Left cardiac atrium (tissue), 4 donors: ENCODE measurements around the gene NEB. TPM values are rescaled to one million over a fixed set of nuclear protein-coding genes. Genes with fewer than 3 reads are reported as not detected.

Experiments
- ATAC-seq, 2 donors: fragments of 200-7000 bp; cut with Tn5 transposase; one replicate each; pipeline ENCODE4 v1.9.1; 2020; ENCODE audit warnings: mild to moderate bottlenecking in 2 of 2, moderate library complexity in 2 of 2
- DNase-seq: peaks from one replicate; pipeline ENCODE4 v3.0.0-alpha.2; 2020
- intact Hi-C, 2 donors: fragments of 100-400 bp; cut with DNase I; formaldehyde crosslinking; loops; one replicate each; pipeline versions ENCODE4 v1.14.1 to v1.15.1; 2022 to 2023
- total RNA-seq, 2 donors: library from RNA; stranded (reverse); fragmentation: NEBNext Ultra II Directional; extraction: Animal tissue kit (Norgen Biotek cat#: 25700); gene quantifications; one replicate each; pipeline ENCODE4 v1.2.1, GENCODE V29; 2021
- donor health status: DM: no; HTN: yes; CAD: no.
- donor health status: DM: no; HTN: yes; CAD: no; lungs with severe emphysema.
- donor health status: DM: yes; HTN: yes; CAD: no.
- donor health status: Dilated cardiomyopathy.

Gene NEB
- total RNA-seq, 2 donors from 2014 or later, result 24.7 to 30.5 TPM

DNA sequence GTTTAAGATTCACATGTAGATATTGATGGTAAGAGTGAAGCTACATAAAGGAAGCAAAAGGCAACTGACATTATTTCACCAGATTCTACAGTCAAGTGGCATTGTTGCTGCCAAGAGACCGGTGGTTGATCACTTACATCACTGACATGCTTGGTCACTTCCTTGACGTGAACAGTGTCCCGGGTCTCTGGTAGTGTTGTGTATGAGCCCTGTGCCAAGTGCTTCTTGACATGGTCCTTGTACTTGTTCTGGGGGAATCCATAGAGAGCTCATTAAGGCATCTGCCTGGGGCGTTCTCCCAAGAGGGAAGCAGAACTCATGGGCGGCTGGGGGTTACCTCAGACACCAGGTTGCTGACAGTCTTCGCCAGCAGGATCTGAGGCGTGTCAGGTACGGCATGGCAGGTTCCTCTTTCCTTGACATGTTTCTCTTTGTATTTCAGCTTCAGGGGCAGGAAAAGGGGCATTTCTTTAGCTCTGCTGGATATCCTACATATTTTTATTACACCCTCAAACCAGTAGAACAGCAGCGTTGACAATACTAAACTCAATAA, 208.4 kb downstream of the NEB start:
- no peak for DNase-seq
- no peak for ATAC-seq
- intact Hi-C loops, result no loop called here

DNA sequence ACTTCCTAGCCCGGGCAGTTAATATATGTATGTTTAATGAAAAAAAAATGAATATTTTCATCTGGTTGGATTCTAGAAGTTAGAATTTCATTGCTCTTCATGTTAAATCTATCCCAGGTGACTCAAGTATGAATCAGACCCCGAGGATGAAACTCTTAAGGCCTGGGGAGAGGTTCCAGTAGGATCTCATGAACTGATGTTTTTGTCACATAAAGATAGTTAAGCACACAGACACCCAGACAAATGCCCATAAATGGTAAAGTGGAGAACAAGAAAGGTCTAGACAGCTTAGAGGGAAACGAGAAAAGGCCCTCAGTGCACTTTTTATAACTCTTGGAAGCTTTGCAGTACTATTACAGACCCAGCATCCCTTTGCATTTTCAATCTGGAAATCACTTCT, 210.4 kb downstream of the NEB start:
- DNase-seq (no peak), ATAC-seq (no peak)
- intact Hi-C loops, result no loop called here

DNA sequence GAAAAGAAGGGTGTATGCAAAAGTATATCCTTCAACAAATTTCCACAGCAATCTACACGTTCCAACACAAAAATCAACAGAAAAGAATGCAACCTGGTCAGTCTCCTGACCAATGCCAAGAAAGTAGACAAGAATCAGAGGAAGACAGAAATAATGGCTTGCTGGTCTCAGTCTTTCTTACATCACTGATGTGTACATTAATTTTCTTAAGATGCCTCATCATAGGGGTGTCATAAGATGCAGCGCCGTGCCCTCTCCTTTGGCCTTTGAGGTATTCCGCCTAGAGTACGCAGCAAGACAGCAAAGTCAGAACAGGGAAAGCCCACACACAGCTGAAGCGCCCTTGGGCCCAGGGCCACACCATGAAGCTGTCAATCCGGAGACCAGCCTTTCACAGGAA, 211.7 kb downstream of the NEB start:
- ATAC-seq (no peak), DNase-seq (no peak)
- intact Hi-C loops, result no loop called here

DNA sequence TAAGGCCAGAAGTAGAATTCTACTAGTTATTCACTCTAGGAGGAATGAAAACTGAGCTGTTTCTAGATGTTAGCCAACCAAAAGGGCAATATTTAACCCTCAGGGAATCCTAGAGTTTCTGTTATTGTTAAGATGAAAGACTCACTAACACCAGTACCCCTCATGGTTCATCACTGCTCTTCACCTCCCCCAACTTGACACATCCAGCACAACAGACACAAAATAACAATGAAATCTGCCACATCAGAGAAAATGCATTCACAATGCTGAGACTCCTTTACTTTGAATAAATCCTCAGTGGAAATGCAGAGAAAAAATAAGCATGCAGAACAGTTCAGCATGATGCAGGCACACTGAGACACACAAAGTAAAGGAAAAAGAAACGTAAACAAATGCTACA, 213.3 kb downstream of the NEB start:
- no peak for DNase-seq
- no peak for ATAC-seq
- intact Hi-C loops, result no loop called here

DNA sequence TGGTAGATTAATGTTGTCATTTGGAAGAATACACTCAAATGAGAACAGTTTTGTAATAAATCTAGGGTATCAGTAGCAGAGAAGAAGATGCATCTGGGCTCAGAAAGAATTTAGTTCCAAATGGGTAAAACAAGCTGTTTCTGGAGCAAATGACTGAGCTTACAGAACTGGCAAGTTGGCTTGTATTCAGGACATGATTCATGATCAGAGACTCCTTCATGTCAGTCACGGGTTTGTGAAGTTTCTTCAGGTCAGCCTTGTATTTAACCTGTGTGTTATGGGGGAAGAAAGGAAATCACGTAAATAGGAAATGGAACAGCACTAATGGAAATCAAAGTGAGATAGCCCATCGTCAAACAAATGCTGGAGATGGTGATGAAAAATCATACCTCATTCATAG, 215.5 kb downstream of the NEB start:
- no peak for ATAC-seq
- intact Hi-C loops, result no loop called here
- DNase-seq, result no peak

DNA sequence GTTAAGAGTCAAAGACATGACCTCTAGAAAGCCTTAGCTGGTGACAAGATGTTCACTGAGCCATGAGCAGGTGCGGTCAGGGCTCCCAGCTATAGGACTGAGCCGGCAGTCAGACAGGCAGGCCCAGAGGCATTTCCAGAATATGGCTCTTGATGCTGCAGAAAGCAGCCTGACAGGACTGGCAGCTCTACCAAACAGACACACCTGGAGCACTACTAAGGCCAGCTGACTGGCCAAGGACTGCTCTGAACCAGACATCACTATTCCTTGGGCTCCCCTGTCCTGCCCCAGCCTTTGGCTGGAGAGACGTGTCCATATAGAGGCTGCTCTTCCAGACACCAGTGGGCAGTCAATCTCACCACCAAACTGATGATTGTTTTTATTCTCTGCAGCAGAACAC, 225.8 kb downstream of the NEB start:
- DNase-seq, result no peak
- no peak for ATAC-seq

DNA sequence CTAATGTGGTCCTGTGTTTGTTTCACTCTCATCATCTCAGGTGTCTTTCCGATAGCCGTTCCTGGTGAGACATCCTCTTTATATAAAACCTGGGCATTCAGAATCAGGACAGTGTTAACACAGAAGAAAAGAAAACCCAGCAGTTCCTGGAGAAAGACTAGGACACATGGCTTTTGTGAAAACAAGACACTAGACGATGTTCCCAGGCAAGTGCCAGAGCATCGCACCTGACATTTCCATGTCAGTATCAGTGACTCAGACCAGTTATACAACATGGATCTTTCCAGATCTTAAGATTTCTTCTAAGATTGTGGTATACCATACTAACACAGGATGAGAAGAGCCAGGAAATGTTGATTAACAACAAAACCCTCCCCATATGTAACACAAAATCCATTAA, 228.1 kb downstream of the NEB start:
- DNase-seq (no peak), ATAC-seq (no peak)
- intact Hi-C loops, result no loop called here

More for the DNA sequence above, 225.8 kb downstream of the NEB start:
- intact Hi-C loops, result no loop called here

DNA sequence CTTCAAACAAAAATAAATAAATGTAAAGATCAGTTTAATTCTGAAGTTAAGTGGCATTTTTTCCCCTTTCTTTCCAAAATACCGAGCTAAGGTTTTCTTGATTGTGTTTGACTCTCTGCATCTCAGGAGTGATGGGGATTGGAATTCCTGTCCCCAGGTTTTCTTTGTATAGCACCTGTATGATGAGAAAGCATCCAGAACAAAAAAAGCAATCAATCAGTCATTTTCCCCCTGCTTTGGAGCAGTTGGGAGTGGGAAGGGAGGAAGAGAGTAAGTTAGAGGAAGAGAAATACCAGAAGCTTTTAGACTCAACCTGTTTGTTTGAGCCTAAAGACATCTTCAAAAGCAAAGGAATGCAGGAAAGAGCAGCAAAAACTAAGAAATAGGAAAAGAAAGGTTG, 236.1 kb downstream of the NEB start:
- DNase-seq (no peak), ATAC-seq (no peak)
- intact Hi-C loops, result no loop called here

DNA sequence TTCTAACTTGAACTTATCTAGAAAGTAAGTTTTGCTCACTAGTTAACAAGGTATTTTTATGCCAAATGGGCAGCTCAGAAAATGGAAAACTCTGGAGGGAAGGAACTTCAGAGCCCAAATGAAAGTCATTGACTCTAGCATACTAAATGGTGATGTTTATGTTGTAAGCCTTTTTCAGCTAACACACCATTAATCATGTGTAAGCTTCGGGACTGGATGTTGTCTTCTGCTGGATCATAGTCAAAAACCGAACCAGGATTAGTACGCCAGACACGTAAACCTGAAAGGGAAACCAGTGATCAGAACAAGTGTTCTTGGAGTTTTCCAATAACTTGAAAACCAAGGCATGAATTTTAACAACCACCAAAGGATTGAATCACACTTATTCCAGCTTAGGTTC, 242.8 kb downstream of the NEB start:
- DNase-seq, result no peak
- intact Hi-C loops, result no loop called here
- no peak for ATAC-seq

DNA sequence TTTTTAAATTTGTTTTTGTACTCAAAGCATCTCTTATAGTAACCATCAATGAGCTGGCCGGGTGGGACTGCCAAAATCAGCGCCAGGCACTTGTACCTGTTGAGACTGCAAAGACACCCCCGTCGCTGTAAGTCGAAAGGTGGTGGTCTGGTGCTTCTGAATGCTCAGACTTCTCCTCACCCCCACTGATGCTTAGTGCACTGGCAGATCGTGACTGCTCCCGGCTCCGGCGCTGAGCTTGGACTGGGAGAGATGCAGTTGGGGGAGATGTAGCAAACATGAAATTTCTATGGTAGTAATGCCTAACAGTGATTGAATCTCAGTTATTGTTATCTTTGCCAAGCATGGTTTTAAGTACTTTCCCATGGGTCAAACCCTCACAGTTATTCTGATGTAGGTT, 244.0 kb downstream of the NEB start:
- intact Hi-C loops, result no loop called here

DNA sequence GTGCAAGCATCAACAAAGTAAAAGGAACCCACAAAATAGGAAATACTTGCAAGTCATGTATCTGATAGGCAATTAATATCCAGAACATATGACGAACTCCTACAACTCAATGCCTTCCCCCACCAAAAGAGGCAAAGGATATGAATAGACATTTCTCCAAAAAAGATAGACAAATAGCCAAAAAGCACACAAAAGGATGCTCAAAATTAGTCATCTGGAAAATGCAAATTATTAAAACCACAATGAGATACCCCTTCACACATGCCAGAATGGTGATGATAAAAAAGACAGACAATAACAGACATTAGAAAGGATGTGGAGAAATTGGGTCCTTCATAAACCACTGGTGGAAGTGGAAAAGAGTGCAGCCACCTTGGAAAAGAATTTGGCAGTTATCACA, 248.2 kb downstream of the NEB start:
- intact Hi-C loops, result no loop called here
- DNase-seq (no peak), ATAC-seq (no peak)

More for the DNA sequence above, 244.0 kb downstream of the NEB start:
- DNase-seq (no peak), ATAC-seq (no peak)

DNA sequence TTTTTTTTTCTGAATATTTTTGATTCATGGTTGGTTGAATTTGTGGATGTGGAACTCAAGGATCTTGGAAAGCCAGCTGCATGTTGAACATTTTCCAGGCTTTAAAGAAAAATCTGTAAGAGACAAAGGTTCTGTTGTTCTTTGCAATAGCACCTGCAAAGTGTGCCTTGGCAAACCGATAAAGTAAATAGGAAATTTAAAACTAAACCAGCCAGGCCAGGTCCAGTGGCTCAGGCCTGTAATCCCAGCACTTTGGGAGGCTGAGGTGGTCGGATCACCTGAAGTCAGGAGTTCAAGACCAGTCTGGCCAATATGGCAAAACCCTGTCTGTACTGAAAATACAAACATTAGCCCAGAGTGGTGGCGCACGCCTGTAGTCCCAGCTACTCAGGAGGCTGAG, 250.2 kb downstream of the NEB start:
- DNase-seq (no peak), ATAC-seq (no peak)
- intact Hi-C loops, result no loop called here

DNA sequence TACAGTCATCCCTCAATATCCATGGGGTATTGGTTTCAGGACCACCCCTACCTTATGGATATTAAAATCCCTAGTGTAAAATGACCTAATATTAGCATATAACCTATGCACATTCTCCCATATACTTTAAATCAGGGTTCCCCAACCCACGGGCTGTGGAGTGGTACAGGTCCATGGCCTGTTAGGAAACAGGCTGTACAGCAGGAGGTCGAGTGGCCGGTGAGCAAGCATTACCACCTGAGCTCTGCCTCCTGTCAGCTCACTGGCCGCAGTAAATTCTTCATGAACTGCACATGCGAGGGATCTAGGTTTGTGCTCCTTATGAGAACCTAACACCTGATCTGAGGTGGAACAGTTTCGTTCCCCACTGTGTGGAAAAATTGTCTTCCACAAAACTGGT, 250.7 kb downstream of the NEB start:
- no peak for ATAC-seq
- no peak for DNase-seq
- intact Hi-C loops, result no loop called here

DNA sequence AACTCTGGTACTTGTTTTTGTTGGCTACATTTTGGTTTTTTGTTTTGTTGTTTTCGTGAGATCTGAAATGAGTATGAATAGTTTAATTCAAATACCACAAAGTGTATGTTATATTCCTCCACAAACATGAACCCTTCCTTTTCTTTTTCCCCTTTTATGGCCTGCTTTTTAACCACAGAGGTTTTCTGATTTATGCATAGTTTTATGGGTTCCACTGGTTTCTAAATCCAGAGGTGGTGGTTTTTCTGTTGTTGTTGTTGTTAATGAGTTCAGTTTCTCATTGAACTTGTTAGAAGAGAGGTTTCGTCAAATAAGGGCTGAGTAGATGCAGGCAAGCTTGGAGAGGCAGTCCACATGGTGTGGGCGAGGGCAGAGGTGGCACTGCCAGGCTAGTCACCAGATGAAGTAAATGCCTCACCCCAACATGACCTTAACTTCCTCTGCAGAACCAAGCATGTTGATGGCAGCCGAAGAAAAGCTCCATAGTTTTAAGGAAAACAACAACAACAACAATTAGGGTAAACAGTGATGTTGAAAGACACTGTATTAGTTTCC, 252.0 kb downstream of the NEB start:
- intact Hi-C loops, result no loop called here
- ATAC-seq, result no peak
- DNase-seq, result no peak

DNA sequence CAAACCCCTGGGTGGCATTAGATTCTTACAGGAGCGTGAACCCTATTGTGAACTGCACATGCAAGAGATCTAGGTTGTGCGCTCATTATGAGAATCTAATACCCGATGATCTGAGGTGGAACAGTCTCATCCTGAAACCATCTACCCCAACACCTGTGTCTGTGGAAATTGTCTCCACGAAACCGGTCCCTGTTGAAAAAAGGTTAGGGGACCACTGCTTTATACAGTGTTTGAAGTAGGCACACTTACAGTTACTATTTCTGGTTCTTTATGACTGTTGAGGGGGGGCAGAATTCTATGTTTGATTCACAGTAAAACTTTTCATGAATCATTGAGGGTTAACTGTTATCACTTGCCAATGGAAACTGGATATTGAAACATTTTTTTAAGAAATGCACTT, 252.5 kb downstream of the NEB start:
- DNase-seq, result no peak
- intact Hi-C loops, result no loop called here
- ATAC-seq, result no peak

DNA sequence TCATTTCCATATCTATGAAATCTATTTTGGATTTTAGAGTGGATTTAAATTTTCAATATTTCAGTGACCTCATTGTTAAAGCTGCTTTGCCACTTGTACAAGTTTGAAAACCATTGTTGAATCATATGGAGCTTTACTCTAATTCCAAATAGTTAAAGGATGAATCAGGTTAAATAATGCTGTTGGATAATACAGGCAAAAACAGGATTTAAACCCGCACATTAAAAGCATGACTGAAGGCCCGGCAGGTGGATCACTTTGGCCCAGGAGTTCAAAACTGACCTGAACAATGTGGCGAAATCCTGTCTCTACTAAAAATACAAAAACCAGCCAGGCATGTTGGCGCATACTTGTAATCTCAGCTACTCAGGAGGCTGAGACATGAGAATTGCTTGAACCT, 256.3 kb downstream of the NEB start:
- DNase-seq (no peak), ATAC-seq (no peak)
- intact Hi-C loops, result no loop called here

DNA sequence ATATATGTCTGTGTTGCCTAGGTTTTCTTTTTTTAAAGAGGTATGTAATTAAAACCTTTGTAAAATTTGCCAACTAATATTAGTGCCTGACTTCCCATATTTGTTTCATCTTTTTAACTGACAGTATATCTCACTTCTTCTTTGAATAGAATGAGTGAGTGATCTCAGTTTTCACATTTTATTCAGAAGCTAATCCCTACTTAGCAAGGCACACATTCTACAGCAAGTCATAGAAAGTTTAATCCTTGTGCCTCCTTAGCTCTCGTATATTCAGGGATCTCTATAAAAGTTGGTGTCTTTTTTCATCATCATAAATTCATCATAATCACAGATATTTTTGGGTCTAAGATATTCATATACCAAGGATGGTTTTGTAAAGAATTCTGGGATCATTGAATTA, 258.0 kb downstream of the NEB start:
- no peak for DNase-seq

DNA sequence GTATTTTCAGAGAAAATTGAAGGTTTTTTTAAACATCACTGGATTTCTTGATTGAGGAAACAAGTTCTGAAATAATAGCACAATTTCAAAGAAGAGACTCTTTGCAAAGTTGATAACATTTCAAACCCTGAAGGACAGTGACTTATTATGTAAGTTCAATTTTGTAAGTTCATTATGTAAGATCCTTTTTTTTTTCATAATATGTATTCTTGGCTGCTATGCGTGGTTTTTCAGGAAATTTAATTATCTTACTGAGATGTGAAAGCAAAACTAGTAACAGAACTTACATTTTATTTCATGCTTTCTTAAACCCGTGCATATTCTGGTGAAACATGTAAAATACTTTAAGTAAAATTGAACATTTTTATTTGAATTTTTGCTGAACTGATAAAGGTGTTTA, 259.2 kb downstream of the NEB start:
- intact Hi-C loops, result no loop called here
- DNase-seq (no peak), ATAC-seq (no peak)

More for the DNA sequence above, 258.0 kb downstream of the NEB start:
- no peak for ATAC-seq
- intact Hi-C loops, result no loop called here

DNA sequence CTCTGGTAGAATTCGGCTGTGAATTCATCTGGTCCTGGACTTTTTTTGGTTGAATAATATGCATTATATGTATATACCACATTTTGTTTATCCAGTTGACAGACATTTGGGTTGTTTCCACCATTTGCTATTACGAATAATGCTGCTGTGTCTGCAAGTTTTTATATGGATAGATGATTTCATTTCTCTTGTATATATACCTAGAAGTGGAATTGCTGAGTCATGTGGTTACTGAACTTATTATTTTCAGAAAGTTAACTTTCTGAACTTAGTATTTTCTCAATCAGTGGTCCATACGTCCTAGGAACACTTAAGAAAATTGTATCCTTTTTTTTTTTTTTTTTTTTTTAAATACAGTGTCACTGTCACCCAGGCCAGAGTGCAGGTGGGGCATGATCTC, 261.3 kb downstream of the NEB start:
- intact Hi-C loops, result no loop called here
- ATAC-seq (no peak), DNase-seq (no peak)

DNA sequence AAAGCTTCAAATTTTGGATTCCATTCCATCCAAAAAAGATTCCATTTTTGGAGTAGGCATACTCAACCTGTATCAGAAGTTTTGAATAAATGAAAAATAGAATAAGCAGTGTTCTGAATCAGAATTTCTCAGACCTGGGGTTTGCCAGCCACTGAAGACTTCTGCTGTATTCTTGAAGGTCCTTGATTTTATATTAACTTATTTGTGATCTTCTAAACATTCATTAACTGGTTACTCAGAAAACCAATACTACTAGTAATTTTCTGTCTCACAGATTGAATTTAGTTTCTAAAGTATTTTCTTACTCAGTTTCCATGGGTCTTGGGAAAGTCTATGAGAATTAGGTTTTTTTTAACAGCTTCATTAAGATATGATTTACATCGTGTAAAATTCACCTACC, 263.7 kb downstream of the NEB start:
- ATAC-seq (no peak), DNase-seq (no peak)
- intact Hi-C loops, result no loop called here

DNA sequence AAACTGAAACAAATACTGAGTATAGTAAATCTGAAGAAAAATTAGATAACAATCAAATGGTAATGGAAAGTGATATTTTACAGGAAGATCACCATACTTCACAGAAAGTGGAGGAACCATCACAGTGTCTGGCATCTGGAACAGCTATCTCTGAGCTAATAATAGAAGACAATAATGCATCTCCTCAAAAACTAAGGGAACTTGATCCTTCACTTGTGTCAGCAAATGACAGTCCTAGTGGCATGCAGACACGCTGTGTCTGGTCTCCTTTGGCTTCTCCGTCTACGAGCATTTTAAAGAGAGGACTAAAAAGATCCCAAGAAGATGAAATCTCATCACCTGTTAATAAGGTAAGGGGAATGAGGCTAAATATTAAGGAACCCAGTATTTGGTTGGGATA, 268.5 kb downstream of the NEB start:
- ATAC-seq, result no peak
- intact Hi-C loops, result no loop called here

DNA sequence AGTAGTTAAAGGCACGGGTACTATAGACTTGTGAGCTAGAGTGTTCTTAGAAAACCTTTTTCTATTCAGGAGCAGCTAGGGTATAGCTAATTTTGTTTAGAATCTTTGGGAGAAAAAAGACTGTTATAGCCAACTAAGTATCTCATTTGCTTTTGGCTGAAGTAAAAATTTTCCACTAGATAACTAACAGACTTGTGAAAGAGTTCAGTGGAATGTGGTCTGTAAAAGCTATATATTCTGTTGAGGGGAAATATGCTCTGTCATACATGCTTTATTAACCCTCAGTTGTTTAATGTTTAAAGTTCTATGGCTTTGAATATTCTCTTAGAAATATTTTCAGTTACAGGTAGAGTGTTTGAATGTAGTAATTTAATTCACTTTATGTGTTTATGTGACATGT, 274.9 kb downstream of the NEB start:
- DNase-seq, result no peak
- ATAC-seq, result no peak
- intact Hi-C loops, result no loop called here

More for the DNA sequence above, 268.5 kb downstream of the NEB start:
- no peak for DNase-seq
